Measurements from ENCODE around the gene DYNLRB1. TPM values are rescaled to one million over a fixed set of nuclear protein-coding genes. Genes with fewer than 3 reads are reported as not detected.

The DYNLRB1 gene
- total RNA-seq, 1 donor from 2014 or later, result 101 TPM

GRCh38 chr20:34542439-34542838 is 26.2 kb downstream of the DYNLRB1 start:
- TF ChIP-seq, protein P1, sequence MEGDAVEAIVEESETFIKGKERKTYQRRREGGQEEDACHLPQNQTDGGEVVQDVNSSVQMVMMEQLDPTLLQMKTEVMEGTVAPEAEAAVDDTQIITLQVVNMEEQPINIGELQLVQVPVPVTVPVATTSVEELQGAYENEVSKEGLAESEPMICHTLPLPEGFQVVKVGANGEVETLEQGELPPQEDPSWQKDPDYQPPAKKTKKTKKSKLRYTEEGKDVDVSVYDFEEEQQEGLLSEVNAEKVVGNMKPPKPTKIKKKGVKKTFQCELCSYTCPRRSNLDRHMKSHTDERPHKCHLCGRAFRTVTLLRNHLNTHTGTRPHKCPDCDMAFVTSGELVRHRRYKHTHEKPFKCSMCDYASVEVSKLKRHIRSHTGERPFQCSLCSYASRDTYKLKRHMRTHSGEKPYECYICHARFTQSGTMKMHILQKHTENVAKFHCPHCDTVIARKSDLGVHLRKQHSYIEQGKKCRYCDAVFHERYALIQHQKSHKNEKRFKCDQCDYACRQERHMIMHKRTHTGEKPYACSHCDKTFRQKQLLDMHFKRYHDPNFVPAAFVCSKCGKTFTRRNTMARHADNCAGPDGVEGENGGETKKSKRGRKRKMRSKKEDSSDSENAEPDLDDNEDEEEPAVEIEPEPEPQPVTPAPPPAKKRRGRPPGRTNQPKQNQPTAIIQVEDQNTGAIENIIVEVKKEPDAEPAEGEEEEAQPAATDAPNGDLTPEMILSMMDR (IDR thresholded peaks at IDR 0.05; ENCODE audit: unreplicated experiment), result no peak
- no peak for DNase-seq (ENCODE audit: low spot score in 2 of 2, unreplicated experiment in 2 of 2)
- Mint-ChIP-seq H3K4me3 (no peak overlapping the region), H3K9me3 (no peaks in the 10 kb centered on the region), H3K27ac (no peak overlapping the region), H3K4me1 (peaks cover 15% of the 10 kb centered on the region), H3K27me3 (ENCODE audit: low read depth) (no peaks in the 10 kb centered on the region), H3K36me3 (peaks cover 19% of the 10 kb centered on the region)

DNA sequence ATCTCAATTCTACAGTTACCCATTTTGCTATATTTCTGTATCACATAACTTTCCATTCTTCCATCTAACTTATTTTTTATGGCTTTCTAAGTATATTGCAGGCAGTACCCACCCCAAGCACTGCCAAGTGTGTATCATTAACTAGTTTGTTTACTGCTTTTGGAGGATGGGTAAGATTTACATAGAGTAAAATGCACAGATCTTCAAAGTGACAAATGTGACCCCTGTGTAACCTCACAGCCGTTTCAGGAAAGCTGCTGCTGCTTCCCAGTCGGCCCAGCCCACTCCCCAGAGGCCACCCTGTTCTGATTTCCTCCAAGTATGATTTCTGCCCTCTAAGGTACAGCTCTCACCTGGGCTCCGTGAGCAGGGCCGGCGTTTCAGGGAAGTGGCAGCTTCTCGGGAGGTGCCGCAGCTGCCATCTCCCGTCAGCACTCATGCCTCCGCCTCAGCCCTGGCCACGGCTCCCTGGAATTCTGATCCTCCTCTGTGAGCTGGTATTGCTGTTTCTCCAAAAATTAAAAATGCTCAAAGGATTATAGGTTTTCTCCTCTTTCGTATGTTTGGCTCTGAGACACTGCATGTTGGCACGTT is 27.3 kb downstream of the DYNLRB1 start:
- peaks cover 15% of the 10 kb centered on the region for H3K4me1 Mint-ChIP-seq
- no peak for DNase-seq (ENCODE audit: low spot score in 2 of 2, unreplicated experiment in 2 of 2)
- TF ChIP-seq, protein P1 (IDR thresholded peaks at IDR 0.05; ENCODE audit: unreplicated experiment), result no peak
- H3K9me3 Mint-ChIP-seq, result no peaks in the 10 kb centered on the region
- peaks cover 19% of the 10 kb centered on the region for H3K36me3 Mint-ChIP-seq
- H3K4me3 Mint-ChIP-seq, result no peak overlapping the region
- no peaks in the 10 kb centered on the region for H3K27me3 Mint-ChIP-seq (ENCODE audit: low read depth)
- no peak overlapping the region for H3K27ac Mint-ChIP-seq

GRCh38 chr20:34544109-34544796 is 28.0 kb downstream of the DYNLRB1 start:
- peaks cover 16% of the 10 kb centered on the region for H3K4me1 Mint-ChIP-seq
- TF ChIP-seq, protein P1 (IDR thresholded peaks at IDR 0.05; ENCODE audit: unreplicated experiment), result no peak
- H3K4me3 Mint-ChIP-seq, result peak overlapping the region; percentile 6
- peak overlapping the region; percentile 9 for H3K27ac Mint-ChIP-seq
- no peaks in the 10 kb centered on the region for H3K9me3 Mint-ChIP-seq
- peaks cover 19% of the 10 kb centered on the region for H3K36me3 Mint-ChIP-seq
- DNase-seq (ENCODE audit: low spot score in 2 of 2, unreplicated experiment in 2 of 2), result no peak
- H3K27me3 Mint-ChIP-seq (ENCODE audit: low read depth), result no peaks in the 10 kb centered on the region

DNA sequence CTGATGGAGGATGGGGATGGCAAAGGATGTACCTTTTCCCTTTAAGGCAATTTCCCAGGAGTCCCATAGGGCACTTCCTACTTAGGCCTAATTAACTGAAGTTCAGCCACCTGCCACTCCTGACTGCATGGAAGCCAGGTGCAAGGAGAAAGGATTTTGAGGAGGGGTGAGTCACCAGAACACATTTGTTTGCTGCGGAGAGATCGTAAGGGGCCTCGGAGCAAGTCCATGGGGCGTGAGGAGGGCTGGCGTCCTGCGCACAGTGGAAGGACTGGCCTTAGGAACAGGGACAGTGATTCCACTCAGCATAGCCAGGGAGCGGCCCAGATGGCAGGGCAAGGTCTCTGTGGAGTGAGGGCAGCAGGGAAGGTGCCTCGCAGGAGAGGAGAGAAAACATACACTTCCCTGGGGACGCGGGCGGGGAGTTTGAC is 30.5 kb downstream of the DYNLRB1 start:
- no peak overlapping the region for H3K4me3 Mint-ChIP-seq
- TF ChIP-seq, protein P1 (IDR thresholded peaks at IDR 0.05; ENCODE audit: unreplicated experiment), result no peak

GRCh38 chr20:34547844-34548613 is 31.8 kb downstream of the DYNLRB1 start:
- Mint-ChIP-seq H3K27ac (no peak overlapping the region), H3K4me1 (peaks cover 23% of the 10 kb centered on the region), H3K27me3 (ENCODE audit: low read depth) (no peaks in the 10 kb centered on the region), H3K36me3 (no peaks in the 10 kb centered on the region), H3K4me3 (no peak overlapping the region), H3K9me3 (no peaks in the 10 kb centered on the region)
- no peak for DNase-seq (ENCODE audit: low spot score in 2 of 2, unreplicated experiment in 2 of 2)
- TF ChIP-seq, protein P1 (IDR thresholded peaks at IDR 0.05; ENCODE audit: unreplicated experiment), result no peak

More for the DNA sequence above, 30.5 kb downstream of the DYNLRB1 start:
- Mint-ChIP-seq H3K27ac (no peak overlapping the region), H3K36me3 (peaks cover 2% of the 10 kb centered on the region), H3K27me3 (ENCODE audit: low read depth) (no peaks in the 10 kb centered on the region), H3K9me3 (no peaks in the 10 kb centered on the region), H3K4me1 (peaks cover 23% of the 10 kb centered on the region)
- no peak for DNase-seq (ENCODE audit: low spot score in 2 of 2, unreplicated experiment in 2 of 2)

Measured in mesothelial cell of epicardium (in vitro differentiated cells).